Left colon (tissue), 2 donors: ENCODE results near the gene NEUROD1. TPM values are rescaled to one million over a fixed set of nuclear protein-coding genes. Genes with fewer than 3 reads are reported as not detected.

Source experiments
- ATAC-seq: fragments of 200-7000 bp; cut with Tn5 transposase; one replicate; pipeline ENCODE4 v1.9.1; 2020; ENCODE audit warnings: mild to moderate bottlenecking, moderate library complexity
- DNase-seq, 2 donors: peaks; one replicate each; pipeline ENCODE4 v3.0.0-alpha.2; 2020
- intact Hi-C, 2 donors: fragments of 100-400 bp; cut with DNase I in 1 of 2; cut with micrococcal nuclease in 1 of 2; formaldehyde crosslinking; loops; one replicate each; pipeline versions ENCODE4 v1.11.2 to v1.14.0; 2022; cut with DNase I, micrococcal nuclease
- total RNA-seq, 2 donors: library from RNA; stranded (reverse); fragmentation: NEBNext Ultra II Directional; extraction: Animal tissue kit (Norgen Biotek cat#: 25700); gene quantifications; one replicate each; pipeline ENCODE4 v1.2.1, GENCODE V29; 2021
- donor health status: DM: no; HTN: no; CAD: no.
- donor health status: DM: yes; HTN: yes; CAD: no.

The NEUROD1 gene
- total RNA-seq, 2 donors from 2014 or later, result 2.2 to 3.3 TPM

- intact Hi-C loops, result no loop called here
These were observed 30.8 kb downstream of the NEUROD1 start for GRCh38 chr2:181649436-181649979.

GRCh38 chr2:181648478-181649155, 31.7 kb downstream of the NEUROD1 start:
- intact Hi-C loops, result no loop called here
- ATAC-seq (no peak), DNase-seq (no peak)

More at GRCh38 chr2:181649436-181649979, 30.8 kb downstream of the NEUROD1 start:
- DNase-seq, result no peak
- ATAC-seq, result no peak

GRCh38 chr2:181646415-181646987, 33.8 kb downstream of the NEUROD1 start:
- ATAC-seq, result no peak
- no peak for DNase-seq
- intact Hi-C loops, result no loop called here

GRCh38 chr2:181643151-181643550, 37.2 kb downstream of the NEUROD1 start:
- ATAC-seq (no peak), DNase-seq (no peak)
- intact Hi-C loops, result no loop called here

- intact Hi-C loops, result no loop called here
- ATAC-seq, result no peak
- no peak for DNase-seq
These were observed 38.2 kb downstream of the NEUROD1 start for GRCh38 chr2:181642086-181642485.

- DNase-seq (no peak), ATAC-seq (no peak)
- intact Hi-C loops, result no loop called here
These were observed 40.6 kb downstream of the NEUROD1 start for GRCh38 chr2:181639686-181640085.

GRCh38 chr2:181632733-181633401, 47.5 kb downstream of the NEUROD1 start:
- DNase-seq (no peak), ATAC-seq (no peak)
- intact Hi-C loops, result no loop called here

GRCh38 chr2:181628590-181629585, 51.4 kb downstream of the NEUROD1 start:
- no peak for DNase-seq
- ATAC-seq, result no peak
- intact Hi-C loops, result no loop called here

GRCh38 chr2:181627545-181627944, 52.8 kb downstream of the NEUROD1 start:
- ATAC-seq, result no peak
- no peak for DNase-seq
- intact Hi-C loops, result no loop called here

- intact Hi-C loops, result no loop called here
- ATAC-seq (no peak), DNase-seq (no peak)
These were observed 53.6 kb downstream of the NEUROD1 start for GRCh38 chr2:181626671-181627070.

Other genes starting within 250 kb of the NEUROD1 start
- 10 to 100 TPM in 1 of 2 donors, 1 to 10 TPM in 1; 3.0 to 12.0 TPM for gene ITGA4, start 223.1 kb downstream of the NEUROD1 start, total RNA-seq
- gene CERKL, start 23.4 kb downstream of the NEUROD1 start, total RNA-seq, result under 1 TPM in 1 of 2 donors, not detected in 1; 0.31 TPM
- 100 to 1,000 TPM; 287 to 367 TPM for gene ITPRID2, start 211.2 kb upstream of the NEUROD1 start, total RNA-seq